Measurements from ENCODE around the gene COMMD4. TPM values are rescaled to one million over a fixed set of nuclear protein-coding genes. Genes with fewer than 3 reads are reported as not detected.
A peak's percentile ranks its signal among the peaks of the same experiment; 100 is the strongest.

COMMD4 gene
- polyA plus RNA-seq, 3 donors: 41.1 to 63.1 (median 41.3) TPM

GRCh38 chr15:75366163-75366562 is 30.3 kb downstream of the COMMD4 start:
- peaks cover 13 to 19% of the 10 kb centered on the region in 2 donors for H3K4me1 ChIP-seq (ENCODE audit: control insufficient read depth in 1 of 2, insufficient read depth in 2 of 2, low read length in 2 of 2)
- H3K27ac ChIP-seq (ENCODE audit: low read depth in 1 of 2, low read length in 2 of 2): no peak overlapping the region
- Mint-ChIP-seq H3K36me3 (peaks cover 39 to 71% of the 10 kb centered on the region in 2 donors), H3K27me3 (ENCODE audit: low read depth in 3 of 3) (peaks cover 0 to 2% (median 1%) of the 10 kb centered on the region in 3 donors), H3K9me3 (no peaks in the 10 kb centered on the region), H3K4me3 (no peak overlapping the region), H3K4me1 (peaks cover 18% of the 10 kb centered on the region), H3K27ac (no peak overlapping the region)
- H2AFZ ChIP-seq (ENCODE audit: insufficient read depth, low read depth, low read length, poor library complexity, severe bottlenecking): no peak overlapping the region
- no peak overlapping the region for H3K9ac ChIP-seq (ENCODE audit: insufficient read depth, low read length, poor library complexity, severe bottlenecking)
- no peak overlapping the region for H3K4me2 ChIP-seq (replicated peaks; ENCODE audit: extremely low read depth, low read length, poor library complexity, severe bottlenecking)
- no peak for DNase-seq
- H3K27me3 ChIP-seq (ENCODE audit: control insufficient read depth in 2 of 2, insufficient read depth in 2 of 2, low read length in 2 of 2): no peaks in the 10 kb centered on the region
- intact Hi-C loops (cut with micrococcal nuclease): loop anchor here in 1 of 2 donors (5.0 kb wide), 1 partner anchor 86 kb away; the partner anchor contains the start of gene SIN3A
- peaks cover 9% of the 10 kb centered on the region for H3K79me2 ChIP-seq (ENCODE audit: insufficient read depth, low read length)
- no peaks in the 10 kb centered on the region for H3K9me3 ChIP-seq (replicated peaks in 1 of 2; ENCODE audit: control insufficient read depth in 1 of 2, insufficient read depth in 1 of 2, low read length in 2 of 2)
- no peak overlapping the region for H3K4me3 ChIP-seq (replicated peaks in 1 of 3; ENCODE audit: low read depth in 2 of 3, low read length in 3 of 3)
- H3K36me3 ChIP-seq (replicated peaks in 1 of 2; ENCODE audit: control insufficient read depth in 1 of 2, insufficient read depth in 2 of 2, low read length in 2 of 2): peaks cover 60 to 75% of the 10 kb centered on the region in 2 donors
- no peak for TF ChIP-seq CTCF (IDR thresholded peaks at IDR 0.05)
- WGBS (ENCODE audit: insufficient coverage): no CpG with 5 or more reads among the region's 3 CpGs
- H4K20me1 ChIP-seq (ENCODE audit: insufficient read depth, low read length): peaks cover 58% of the 10 kb centered on the region

- no peaks in the 10 kb centered on the region for H3K27me3 ChIP-seq (ENCODE audit: control insufficient read depth in 2 of 2, insufficient read depth in 2 of 2, low read length in 2 of 2)
- Mint-ChIP-seq H3K4me1 (peaks cover 18% of the 10 kb centered on the region), H3K27me3 (ENCODE audit: low read depth in 3 of 3) (peaks cover 0 to 2% (median 1%) of the 10 kb centered on the region in 3 donors), H3K9me3 (no peaks in the 10 kb centered on the region), H3K36me3 (peaks cover 43 to 71% of the 10 kb centered on the region in 2 donors), H3K27ac (peak overlapping the region in 3 of 7 donors; percentile 38 to 95 (median 93)), H3K4me3 (no peak overlapping the region)
- peaks cover 9% of the 10 kb centered on the region for H3K79me2 ChIP-seq (ENCODE audit: insufficient read depth, low read length)
- peaks cover 60 to 75% of the 10 kb centered on the region in 2 donors for H3K36me3 ChIP-seq (replicated peaks in 1 of 2; ENCODE audit: control insufficient read depth in 1 of 2, insufficient read depth in 2 of 2, low read length in 2 of 2)
- peak overlapping the region in 1 of 2 donors; percentile 90 for H3K27ac ChIP-seq (ENCODE audit: low read depth in 1 of 2, low read length in 2 of 2)
- H4K20me1 ChIP-seq (ENCODE audit: insufficient read depth, low read length): peaks cover 58% of the 10 kb centered on the region
- no peak for TF ChIP-seq CTCF (IDR thresholded peaks at IDR 0.05)
- intact Hi-C loops (cut with micrococcal nuclease): loop anchor here in 1 of 2 donors (5.0 kb wide), 1 partner anchor 85 kb away; the partner anchor contains the start of gene SIN3A
- DNase-seq: no peak
- no peaks in the 10 kb centered on the region for H3K9me3 ChIP-seq (replicated peaks in 1 of 2; ENCODE audit: control insufficient read depth in 1 of 2, insufficient read depth in 1 of 2, low read length in 2 of 2)
- H3K9ac ChIP-seq (ENCODE audit: insufficient read depth, low read length, poor library complexity, severe bottlenecking): no peak overlapping the region
- no peak overlapping the region for H3K4me3 ChIP-seq (replicated peaks in 1 of 3; ENCODE audit: low read depth in 2 of 3, low read length in 3 of 3)
- no peak overlapping the region for H2AFZ ChIP-seq (ENCODE audit: insufficient read depth, low read depth, low read length, poor library complexity, severe bottlenecking)
- H3K4me2 ChIP-seq (replicated peaks; ENCODE audit: extremely low read depth, low read length, poor library complexity, severe bottlenecking): no peak overlapping the region
- H3K4me1 ChIP-seq (ENCODE audit: control insufficient read depth in 1 of 2, insufficient read depth in 2 of 2, low read length in 2 of 2): peaks cover 13 to 19% of the 10 kb centered on the region in 2 donors
Observed at GRCh38 chr15:75367006-75367405, 31.1 kb downstream of the COMMD4 start.
